HCEC 1CT (cell line): ENCODE data around the gene CD33.
"Not testable (repeated sequence)": the region's sequence is repeated elsewhere in the genome, so short reads cannot be mapped to it uniquely, and the experiment has no call there.

Experiments
- DNase-seq: peaks from one replicate; pipeline ENCODE4 v3.0.0-alpha.2; 2017

The CD33 gene

GRCh38 chr19:51210874-51211361 is 14.0 kb upstream of the CD33 start:
- not testable (repeated sequence) for DNase-seq

- no peak for DNase-seq
These were observed 13.0 kb upstream of the CD33 start for GRCh38 chr19:51211833-51212232.

GRCh38 chr19:51219307-51219706 is 5.6 kb upstream of the CD33 start:
- no peak for DNase-seq

GRCh38 chr19:51219971-51220370 is 4.9 kb upstream of the CD33 start:
- DNase-seq = no peak

GRCh38 chr19:51220996-51221395 is 3.9 kb upstream of the CD33 start:
- no peak for DNase-seq

- DNase-seq = no peak
These were observed 678 bp upstream of the CD33 start for GRCh38 chr19:51224163-51224641.

GRCh38 chr19:51226067-51226466 is 1.2 kb downstream of the CD33 start:
- no peak for DNase-seq

- no peak for DNase-seq
These were observed 2.4 kb downstream of the CD33 start for GRCh38 chr19:51227326-51227725.

GRCh38 chr19:51227966-51228365 is 3.1 kb downstream of the CD33 start:
- DNase-seq = no peak

GRCh38 chr19:51240866-51241265 is 16.0 kb downstream of the CD33 start:
- no peak for DNase-seq

GRCh38 chr19:51242881-51243630 is 18.2 kb downstream of the CD33 start:
- DNase-seq = no peak

GRCh38 chr19:51246164-51246552 is 21.3 kb downstream of the CD33 start:
- no peak for DNase-seq

- no peak for DNase-seq
These were observed 23.2 kb downstream of the CD33 start for GRCh38 chr19:51247972-51248590.

GRCh38 chr19:51250786-51251467 is 26.0 kb downstream of the CD33 start, which contains the start of gene SIGLECL1:
SIGLECL1 (plus strand) TSS chr19:51251080; CDS start chr19:51264073, 12,993 bp downstream.
- no peak for DNase-seq

GRCh38 chr19:51251468-51251820 is 26.6 kb downstream of the CD33 start:
- no peak for DNase-seq

GRCh38 chr19:51252306-51253079 is 27.6 kb downstream of the CD33 start:
- no peak for DNase-seq

- no peak for DNase-seq
These were observed 28.4 kb downstream of the CD33 start for GRCh38 chr19:51253088-51253806.

- no peak for DNase-seq
These were observed 31.3 kb downstream of the CD33 start for GRCh38 chr19:51256155-51256625.

GRCh38 chr19:51257471-51257870 is 32.6 kb downstream of the CD33 start:
- DNase-seq = no peak

- no peak for DNase-seq
These were observed 33.6 kb downstream of the CD33 start for GRCh38 chr19:51258165-51259160.
